Measurements from ENCODE around the gene STON1.
"Not testable (repeated sequence)": the region's sequence is repeated elsewhere in the genome, so short reads cannot be mapped to it uniquely, and the experiment has no call there.

The STON1 gene

DNA sequence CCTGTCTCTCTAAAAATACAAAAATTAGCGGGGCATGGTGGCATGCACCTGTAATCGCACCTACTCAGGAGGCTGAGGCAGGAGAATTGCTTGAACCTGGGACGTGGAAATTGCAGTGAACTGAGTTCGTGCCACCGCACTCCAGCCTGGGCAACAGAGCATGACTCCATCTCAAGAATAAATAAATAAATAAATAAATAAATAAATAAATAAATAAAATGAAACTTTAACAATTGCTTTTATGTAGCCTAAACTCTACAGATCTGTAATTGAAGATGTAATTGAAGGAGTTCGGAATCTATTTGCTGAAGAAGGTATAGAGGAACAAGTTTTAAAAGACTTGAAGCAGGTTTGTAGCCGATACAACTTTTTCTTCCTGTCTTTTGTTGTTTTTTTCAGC lies 90.7 kb downstream of the STON1 start:
- no peak for DNase-seq (ENCODE audit: low spot score)

DNA sequence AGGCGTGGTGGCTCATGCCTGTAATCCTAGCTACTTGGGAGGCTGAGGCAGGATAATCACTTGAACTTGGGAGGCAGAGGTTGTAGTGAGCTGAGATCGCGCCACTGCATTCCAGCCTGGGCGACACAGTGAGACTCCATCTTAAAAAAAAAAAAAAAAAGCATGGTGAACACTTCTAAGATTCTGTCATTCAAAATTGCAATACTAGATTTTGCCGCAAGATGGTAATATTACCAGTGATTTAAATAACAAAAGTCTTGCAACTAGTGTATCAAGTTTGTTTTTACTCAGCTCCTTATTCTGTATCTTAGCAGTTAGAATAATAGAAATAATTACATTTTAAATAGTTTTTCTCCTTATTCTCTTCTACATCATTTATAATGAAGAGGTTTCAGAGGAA lies 92.7 kb downstream of the STON1 start:
- not testable (repeated sequence) for DNase-seq (ENCODE audit: low spot score)

DNA sequence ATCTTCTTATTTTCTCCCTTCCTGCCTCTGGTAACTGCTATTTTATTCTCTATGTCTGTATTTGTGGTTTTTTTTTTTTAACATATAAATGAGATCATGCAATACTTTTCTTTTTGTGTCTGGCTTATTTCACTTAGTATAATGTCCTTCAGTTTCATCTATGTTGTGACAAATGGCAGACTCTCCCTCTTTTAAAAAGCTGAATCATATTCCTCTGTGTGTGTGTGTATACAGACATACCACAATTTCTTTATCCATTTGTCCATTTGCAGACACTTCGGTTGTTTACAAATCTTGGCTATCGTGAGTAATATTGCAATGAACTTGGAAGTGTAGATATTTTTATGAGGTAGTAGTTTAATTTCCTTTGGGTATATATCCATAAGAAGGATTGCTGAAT lies 94.7 kb downstream of the STON1 start:
- no peak for DNase-seq (ENCODE audit: low spot score)

GRCh38 chr2:48626047-48626446 lies 96.1 kb downstream of the STON1 start:
- no peak for DNase-seq (ENCODE audit: low spot score)

- DNase-seq (ENCODE audit: low spot score): no peak
These were observed 103.2 kb downstream of the STON1 start for GRCh38 chr2:48633143-48633542.

- DNase-seq (ENCODE audit: low spot score): no peak
These were observed 105.8 kb downstream of the STON1 start for GRCh38 chr2:48635786-48636185.

- no peak for DNase-seq (ENCODE audit: low spot score)
These were observed 108.3 kb downstream of the STON1 start for GRCh38 chr2:48638261-48638660.
